ENCODE data around the gene PSMA2. TPM values are rescaled to one million over a fixed set of nuclear protein-coding genes. Genes with fewer than 3 reads are reported as not detected.
A peak's percentile ranks its signal among the peaks of the same experiment; 100 is the strongest.
"Not testable (repeated sequence)": the region's sequence is repeated elsewhere in the genome, so short reads cannot be mapped to it uniquely, and the experiment has no call there.

Gene PSMA2
- total RNA-seq, 4 donors from 2014 or later: 42.2 to 71.2 (median 63.8) TPM

- H3K4me3 ChIP-seq (replicated peaks in 1 of 3): no peak overlapping the region
- no peak for TF ChIP-seq CTCF (IDR thresholded peaks at IDR 0.05)
- H3K27me3 ChIP-seq: no peaks in the 10 kb centered on the region
- H3K4me1 ChIP-seq: no peaks in the 10 kb centered on the region
- no peak overlapping the region for H3K27ac ChIP-seq
- H3K9me3 ChIP-seq: no peaks in the 10 kb centered on the region
- intact Hi-C loops (cut with DNase I): no loop called here
- no peak for DNase-seq
- H3K36me3 ChIP-seq: no peaks in the 10 kb centered on the region
- WGBS, 2 donors: 57 to 59% methylated on average over 3 of the region's 3 CpGs
These were observed 29.6 kb downstream of the PSMA2 start for GRCh38 chr7:42902331-42902730.

DNA sequence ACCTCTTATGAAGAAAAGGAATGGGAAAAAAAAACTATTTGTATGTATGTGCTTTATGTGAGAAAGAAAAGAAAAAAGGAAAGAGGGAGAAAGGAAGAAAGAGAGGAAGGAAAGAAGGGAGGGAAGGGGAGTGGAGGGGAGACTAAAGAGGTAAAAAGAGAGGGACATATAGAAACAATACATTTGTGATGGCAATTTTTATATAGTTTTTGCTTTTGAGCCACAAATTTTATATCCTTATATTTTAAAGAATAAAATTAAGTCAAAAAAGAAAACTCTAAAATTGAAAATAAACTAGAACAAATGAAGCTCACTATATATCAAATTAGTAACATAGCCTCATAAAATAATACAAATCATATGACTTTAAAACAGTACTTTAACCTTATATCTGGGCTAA is 31.1 kb downstream of the PSMA2 start:
- Histone ChIP-seq H3K27ac (no peak overlapping the region), H3K4me3 (replicated peaks in 1 of 3) (no peak overlapping the region), H3K4me1 (no peaks in the 10 kb centered on the region), H3K9me3 (no peaks in the 10 kb centered on the region), H3K27me3 (no peaks in the 10 kb centered on the region), H3K36me3 (no peaks in the 10 kb centered on the region)
- TF ChIP-seq POLR2A (IDR thresholded peaks at IDR 0.05) (no peak), CTCF (IDR thresholded peaks at IDR 0.05) (no peak)
- DNase-seq: no peak
- intact Hi-C loops (cut with DNase I): no loop called here

DNA sequence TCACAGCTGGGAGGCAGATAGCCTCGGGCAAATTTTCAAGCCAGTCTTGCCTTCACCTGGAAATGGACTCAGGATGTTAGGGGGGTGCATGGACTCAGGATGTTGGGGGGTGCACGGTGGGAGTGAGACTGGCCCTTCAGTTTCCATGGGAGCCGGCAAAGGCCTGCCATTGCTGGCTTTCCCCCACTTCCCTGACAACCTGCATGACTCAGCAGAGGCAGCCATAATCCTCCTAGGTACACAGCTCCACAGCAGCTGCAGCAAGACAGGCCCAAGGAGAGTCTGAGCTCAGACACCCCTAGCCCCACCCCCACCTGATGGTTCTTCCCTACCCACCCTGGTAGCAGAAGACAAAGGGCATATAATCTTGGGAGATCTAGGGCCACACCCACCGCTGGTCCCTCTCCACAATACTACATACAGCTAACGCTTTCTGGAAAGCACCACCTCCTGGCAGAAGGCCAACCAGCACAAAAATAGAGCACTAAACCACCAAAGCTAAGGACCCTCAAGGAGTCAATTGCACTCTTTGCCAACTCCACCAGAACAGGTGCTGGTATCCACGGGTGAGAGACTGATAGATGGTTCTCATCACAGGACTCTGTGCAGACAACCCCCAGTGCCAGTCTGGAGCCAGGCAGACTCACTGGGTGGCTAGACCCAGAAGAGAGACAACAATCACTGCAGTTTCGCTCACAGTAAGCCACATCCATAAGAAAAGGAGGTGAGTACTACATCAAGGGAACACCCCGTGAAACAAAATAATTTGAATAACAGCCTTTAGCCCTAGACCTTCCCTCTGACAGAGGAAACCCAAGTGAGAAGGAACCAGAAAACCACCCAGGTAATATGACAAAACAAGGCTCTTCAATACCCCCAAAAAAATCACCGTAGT is 38.4 kb downstream of the PSMA2 start:
- Histone ChIP-seq H3K4me3 (replicated peaks in 1 of 3) (no peak overlapping the region), H3K27me3 (no peaks in the 10 kb centered on the region), H3K27ac (peak overlapping the region; percentile 61 to 64 (median 62)), H3K36me3 (no peaks in the 10 kb centered on the region), H3K4me1 (peaks cover 11 to 15% of the 10 kb centered on the region in 2 donors), H3K9me3 (no peaks in the 10 kb centered on the region)
- peak in 1 of 2 donors; percentile 34 for TF ChIP-seq POLR2A (IDR thresholded peaks at IDR 0.05)
- TF ChIP-seq CTCF (IDR thresholded peaks at IDR 0.05): no peak
- peak; percentile 88 to 93 for DNase-seq
- 35 to 64% methylated on average over 8 of the region's 9 CpGs for WGBS, 2 donors
- intact Hi-C loops (cut with DNase I): no loop called here

GRCh38 chr7:42886893-42887505 is 45.0 kb downstream of the PSMA2 start:
- Histone ChIP-seq H3K36me3 (no peaks in the 10 kb centered on the region), H3K9me3 (no peaks in the 10 kb centered on the region), H3K27ac (peak overlapping the region in 2 of 3 donors; percentile 89 to 90), H3K27me3 (no peaks in the 10 kb centered on the region), H3K4me3 (replicated peaks in 1 of 3) (no peak overlapping the region), H3K4me1 (peaks cover 20 to 25% of the 10 kb centered on the region in 2 donors)
- TF ChIP-seq POLR2A (IDR thresholded peaks at IDR 0.05) (no peak), CTCF (IDR thresholded peaks at IDR 0.05) (no peak)
- intact Hi-C loops (cut with DNase I): no loop called here
- DNase-seq: no peak

DNA sequence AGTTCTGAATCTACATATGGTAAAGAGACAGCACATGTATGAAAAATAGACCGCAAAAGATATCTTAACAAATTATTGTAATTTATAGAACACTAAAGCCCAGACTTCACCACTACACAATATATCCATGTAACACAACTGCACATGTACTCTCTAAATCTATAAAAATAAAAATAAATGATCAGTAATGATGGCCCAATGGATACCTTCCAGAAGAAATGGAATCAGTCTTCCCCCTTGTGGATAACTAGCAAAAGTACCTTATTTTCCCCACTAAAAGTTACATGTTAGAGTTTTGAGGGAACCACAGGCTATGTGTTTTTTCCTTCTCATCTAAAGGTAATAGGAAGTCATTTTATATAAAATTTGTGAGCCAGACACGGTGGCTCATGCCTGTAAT is 45.8 kb downstream of the PSMA2 start:
- 82% methylated on average over 2 of the region's 2 CpGs for WGBS, 2 donors
- Histone ChIP-seq H3K27ac (no peak overlapping the region), H3K4me3 (replicated peaks in 1 of 3) (no peak overlapping the region), H3K36me3 (no peaks in the 10 kb centered on the region), H3K27me3 (no peaks in the 10 kb centered on the region), H3K9me3 (no peaks in the 10 kb centered on the region), H3K4me1 (peaks cover 20 to 25% of the 10 kb centered on the region in 2 donors)
- intact Hi-C loops (cut with DNase I): no loop called here
- no peak for DNase-seq
- TF ChIP-seq POLR2A (IDR thresholded peaks at IDR 0.05): no peak
- TF ChIP-seq CTCF (IDR thresholded peaks at IDR 0.05): peak in 4 of 6 experiments; percentile 15 to 30 (median 26)

DNA sequence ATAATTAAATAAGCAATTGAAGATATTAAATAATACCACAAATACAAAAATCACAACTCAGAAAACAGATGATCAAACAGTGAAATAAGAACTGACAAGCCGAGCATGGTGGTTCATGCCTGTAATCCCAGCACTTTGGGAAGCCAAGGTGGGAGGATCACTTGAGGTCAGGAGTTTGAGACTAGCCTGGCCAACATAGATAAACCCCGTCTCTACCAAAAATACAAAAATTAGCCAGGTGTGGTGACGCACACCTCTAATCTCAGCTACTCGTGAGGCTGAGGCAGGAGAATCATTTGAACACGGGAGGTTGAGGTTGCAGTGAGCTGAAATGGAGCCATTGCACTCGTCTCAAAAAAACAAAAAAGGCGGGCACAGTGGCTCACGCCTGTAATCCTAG is 46.8 kb downstream of the PSMA2 start:
- H3K36me3 ChIP-seq; H3K27ac ChIP-seq; DNase-seq; intact Hi-C loops (cut with DNase I); H3K27me3 ChIP-seq; H3K9me3 ChIP-seq; H3K4me3 ChIP-seq (replicated peaks in 1 of 3): not testable (repeated sequence)
- peaks cover 20 to 25% of the 10 kb centered on the region in 2 donors for H3K4me1 ChIP-seq
- WGBS, 2 donors: 93 to 98% methylated on average over 8 of the region's 8 CpGs
